A673 (cell line): Measurements from ENCODE around the gene ATOSB.

Experiments used
- EZH2 ChIP-seq: fragments of 200-600 bp; sonication (generic); IDR thresholded peaks from 2 replicates; pipeline ENCODE4 v1.6.1; 2017; ENCODE audit warnings: borderline replicate concordance, low read depth, mild to moderate bottlenecking, mixed read lengths, antibody characterized with exemption, low read length; ENCODE audit not compliant: poor library complexity, severe bottlenecking
- TF ChIP-seq, protein P1 (sequence below): fragments of 300-800, 200-600 bp; sonication (generic); conservative IDR thresholded peaks from 2 replicates; pipeline ENCODE4 v1.5.1; 2017; ENCODE audit warnings: low read depth, mild to moderate bottlenecking, antibody characterized with exemption, low read length, moderate library complexity, mixed read lengths

DNA sequence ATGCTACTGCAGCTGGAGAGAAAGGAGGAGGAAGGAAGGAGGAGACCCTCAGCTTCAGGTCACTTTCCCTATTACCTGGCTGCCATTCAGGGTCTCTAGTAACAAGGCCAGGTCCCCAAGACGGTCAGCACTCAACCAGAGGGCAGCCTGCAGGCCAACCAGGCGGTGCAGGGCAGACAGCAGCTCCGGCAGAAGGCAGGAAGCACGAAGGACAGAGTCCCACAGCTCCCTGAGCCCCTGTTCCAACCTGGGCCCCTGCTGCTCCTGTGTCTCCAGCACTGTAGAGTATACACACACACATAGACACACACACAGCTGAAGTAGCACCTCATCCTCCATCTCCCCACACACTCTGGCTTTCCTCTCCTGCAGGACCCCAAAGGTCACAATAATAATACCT, 37.6 kb downstream of the ATOSB start:
- TF ChIP-seq, protein P1, sequence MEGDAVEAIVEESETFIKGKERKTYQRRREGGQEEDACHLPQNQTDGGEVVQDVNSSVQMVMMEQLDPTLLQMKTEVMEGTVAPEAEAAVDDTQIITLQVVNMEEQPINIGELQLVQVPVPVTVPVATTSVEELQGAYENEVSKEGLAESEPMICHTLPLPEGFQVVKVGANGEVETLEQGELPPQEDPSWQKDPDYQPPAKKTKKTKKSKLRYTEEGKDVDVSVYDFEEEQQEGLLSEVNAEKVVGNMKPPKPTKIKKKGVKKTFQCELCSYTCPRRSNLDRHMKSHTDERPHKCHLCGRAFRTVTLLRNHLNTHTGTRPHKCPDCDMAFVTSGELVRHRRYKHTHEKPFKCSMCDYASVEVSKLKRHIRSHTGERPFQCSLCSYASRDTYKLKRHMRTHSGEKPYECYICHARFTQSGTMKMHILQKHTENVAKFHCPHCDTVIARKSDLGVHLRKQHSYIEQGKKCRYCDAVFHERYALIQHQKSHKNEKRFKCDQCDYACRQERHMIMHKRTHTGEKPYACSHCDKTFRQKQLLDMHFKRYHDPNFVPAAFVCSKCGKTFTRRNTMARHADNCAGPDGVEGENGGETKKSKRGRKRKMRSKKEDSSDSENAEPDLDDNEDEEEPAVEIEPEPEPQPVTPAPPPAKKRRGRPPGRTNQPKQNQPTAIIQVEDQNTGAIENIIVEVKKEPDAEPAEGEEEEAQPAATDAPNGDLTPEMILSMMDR, result no peak
- TF ChIP-seq EZH2, result no peak
